ENCODE data around the gene GNAT2.

The GNAT2 gene

GRCh38 chr1:109609881-109610280, 9.5 kb downstream of the GNAT2 start:
- no peak for DNase-seq (ENCODE audit: low read depth)

- no peak for DNase-seq (ENCODE audit: low read depth)
Observed at GRCh38 chr1:109605381-109605780, 14.0 kb downstream of the GNAT2 start.

GRCh38 chr1:109603229-109603628, 16.2 kb downstream of the GNAT2 start:
- DNase-seq (ENCODE audit: low read depth): no peak

GRCh38 chr1:109598655-109599054, 20.8 kb downstream of the GNAT2 start:
- no peak for DNase-seq (ENCODE audit: low read depth)

GRCh38 chr1:109598156-109598555, 21.3 kb downstream of the GNAT2 start:
- DNase-seq (ENCODE audit: low read depth): no peak

- no peak for DNase-seq (ENCODE audit: low read depth)
Observed at GRCh38 chr1:109595531-109595930, 23.9 kb downstream of the GNAT2 start.

GRCh38 chr1:109592916-109593315, 26.5 kb downstream of the GNAT2 start:
- no peak for DNase-seq (ENCODE audit: low read depth)

- no peak for DNase-seq (ENCODE audit: low read depth)
Observed at GRCh38 chr1:109589679-109590078, 29.7 kb downstream of the GNAT2 start.

GRCh38 chr1:109589177-109589576, 30.2 kb downstream of the GNAT2 start:
- no peak for DNase-seq (ENCODE audit: low read depth)

GRCh38 chr1:109586055-109586454, 33.4 kb downstream of the GNAT2 start:
- no peak for DNase-seq (ENCODE audit: low read depth)

GRCh38 chr1:109584766-109585165, 34.6 kb downstream of the GNAT2 start:
- no peak for DNase-seq (ENCODE audit: low read depth)

- DNase-seq (ENCODE audit: low read depth): no peak
Observed at GRCh38 chr1:109582021-109582420, 37.4 kb downstream of the GNAT2 start.

- no peak for DNase-seq (ENCODE audit: low read depth)
Observed at GRCh38 chr1:109579491-109579890, 39.9 kb downstream of the GNAT2 start.

GRCh38 chr1:109578947-109579443, 40.4 kb downstream of the GNAT2 start:
- DNase-seq (ENCODE audit: low read depth): no peak

GRCh38 chr1:109573785-109574184, 45.6 kb downstream of the GNAT2 start:
- DNase-seq (ENCODE audit: low read depth): no peak

GRCh38 chr1:109570414-109570813, 49.0 kb downstream of the GNAT2 start:
- no peak for DNase-seq (ENCODE audit: low read depth)

- DNase-seq (ENCODE audit: low read depth): no peak
Observed at GRCh38 chr1:109569323-109569722, 50.1 kb downstream of the GNAT2 start.

- DNase-seq (ENCODE audit: low read depth): no peak
Observed at GRCh38 chr1:109567877-109568672, 51.3 kb downstream of the GNAT2 start.

- DNase-seq (ENCODE audit: low read depth): no peak
Observed at GRCh38 chr1:109566982-109567381, 52.4 kb downstream of the GNAT2 start.

- no peak for DNase-seq (ENCODE audit: low read depth)
Observed at GRCh38 chr1:109565241-109565640, 54.2 kb downstream of the GNAT2 start.

GRCh38 chr1:109564194-109564878, 55.1 kb downstream of the GNAT2 start:
- no peak for DNase-seq (ENCODE audit: low read depth)

- DNase-seq (ENCODE audit: low read depth): no peak
Observed at GRCh38 chr1:109559995-109560394, 59.4 kb downstream of the GNAT2 start.

GRCh38 chr1:109557520-109557919, 61.9 kb downstream of the GNAT2 start:
- no peak for DNase-seq (ENCODE audit: low read depth)

All from activated T-helper 9 cell treated with anti-CD3 and anti-CD28 coated beads, Interleukin-2, amount 50 U/mL, for 16 hours (primary cell).